GM23338 (cell line): ENCODE data around the gene CEP89. TPM values are rescaled to one million over a fixed set of nuclear protein-coding genes. Genes with fewer than 3 reads are reported as not detected.

ENCODE experiments used
- ATAC-seq: fragments of 200-7000 bp; cut with Tn5 transposase; 3 replicates; pipeline ENCODE4 v1.9.1; 2020
- DNase-seq: peaks from one replicate; pipeline ENCODE4 v3.0.0-alpha.2; 2015; ENCODE audit warnings: low spot score
- H2AFZ ChIP-seq: fragments of 200-600 bp; sonication (generic); 2 replicates; pipeline ENCODE4 v1.8.0; 2016; ENCODE audit warnings: antibody characterized with exemption, mild to moderate bottlenecking, moderate library complexity
- H3F3A ChIP-seq: fragments of 200-600 bp; sonication (generic); replicated peaks from 2 replicates; pipeline ENCODE4 v1.8.0; 2017; ENCODE audit warnings: antibody characterized with exemption, mixed run types, low read depth
- H3K27ac ChIP-seq: fragments of 200-600 bp; sonication (generic); 2 replicates; pipeline ENCODE4 v1.6.1; 2016; ENCODE audit warnings: low read depth
- H3K27me3 ChIP-seq: fragments of 200-600 bp; sonication (generic); 2 replicates; pipeline ENCODE4 v1.8.0; 2016; ENCODE audit warnings: mild to moderate bottlenecking, mixed run types, moderate library complexity; ENCODE audit not compliant: insufficient read depth
- H3K36me3 ChIP-seq: fragments of 200-600 bp; sonication (generic); 2 replicates; pipeline ENCODE4 v1.8.0; 2016; ENCODE audit warnings: mild to moderate bottlenecking; ENCODE audit not compliant: insufficient read depth
- H3K4me1 ChIP-seq: fragments of 200-600 bp; sonication (generic); 2 replicates; pipeline ENCODE4 v1.8.0; 2016; ENCODE audit warnings: mild to moderate bottlenecking, moderate library complexity; ENCODE audit not compliant: insufficient read depth
- H3K4me2 ChIP-seq: fragments of 200-600 bp; sonication (generic); 2 replicates; pipeline ENCODE4 v1.7.1; 2017; ENCODE audit warnings: mixed run types
- H3K4me3 ChIP-seq: fragments of 200-600 bp; sonication (generic); 2 replicates; pipeline ENCODE4 v1.6.1; 2016; ENCODE audit warnings: mixed run types
- H3K79me2 ChIP-seq: fragments of 200-600 bp; sonication (generic); replicated peaks from 2 replicates; pipeline ENCODE4 v1.8.0; 2017; ENCODE audit warnings: mild to moderate bottlenecking; ENCODE audit not compliant: insufficient read depth
- H3K9me2 ChIP-seq: fragments of 200-600 bp; sonication (generic); 2 replicates; pipeline ENCODE4 v1.8.0; 2017; ENCODE audit not compliant: insufficient read depth
- H4K20me1 ChIP-seq: fragments of 200-600 bp; sonication (generic); replicated peaks from 2 replicates; pipeline ENCODE4 v1.8.0; 2017; ENCODE audit warnings: mild to moderate bottlenecking; ENCODE audit not compliant: insufficient read depth
- H3K27ac Mint-ChIP-seq: 2 replicates; pipeline ENCODE4 v1.8.0; 2020; ENCODE audit warnings: inconsistent platforms, mild to moderate bottlenecking, moderate library complexity, mixed read lengths
- H3K27me3 Mint-ChIP-seq: 3 replicates; pipeline ENCODE4 v1.8.0; 2022; ENCODE audit warnings: low read depth, mild to moderate bottlenecking, moderate library complexity, mixed read lengths, inconsistent platforms; ENCODE audit not compliant: insufficient read depth, poor library complexity
- H3K36me3 Mint-ChIP-seq: 3 replicates; pipeline ENCODE4 v1.8.0; 2021; ENCODE audit warnings: low read depth, mild to moderate bottlenecking, inconsistent platforms, moderate library complexity, mixed read lengths
- H3K4me1 Mint-ChIP-seq: 3 replicates; pipeline ENCODE4 v1.8.0; 2020; ENCODE audit warnings: mild to moderate bottlenecking, inconsistent platforms, mixed read lengths
- H3K4me3 Mint-ChIP-seq: 3 replicates; pipeline ENCODE4 v1.8.0; 2021; ENCODE audit warnings: moderate library complexity, mild to moderate bottlenecking, inconsistent platforms, mixed read lengths
- H3K9me3 Mint-ChIP-seq: 3 replicates; pipeline ENCODE4 v1.8.0; 2020; ENCODE audit warnings: moderate library complexity, mild to moderate bottlenecking, inconsistent platforms, mixed read lengths
- ETS1 ChIP-seq: IDR thresholded peaks from 2 replicates; pipeline ENCODE4 v1.6.1; 2016; ENCODE audit warnings: antibody characterized with exemption
- EZH2phosphoT487 ChIP-seq: fragments of 200-600 bp; sonication (generic); IDR thresholded peaks from one replicate; pipeline ENCODE4 v1.8.1; 2018; ENCODE audit warnings: antibody characterized with exemption; ENCODE audit not compliant: unreplicated experiment
- JUNB ChIP-seq: IDR thresholded peaks from one replicate; pipeline ENCODE4 v1.6.1; 2016; ENCODE audit warnings: antibody characterized with exemption; ENCODE audit not compliant: unreplicated experiment
- NANOG ChIP-seq: IDR thresholded peaks from 2 replicates; pipeline ENCODE4 v1.6.1; 2016; ENCODE audit warnings: antibody characterized with exemption, borderline replicate concordance
- POLR2AphosphoS5 ChIP-seq: IDR thresholded peaks from 2 replicates; pipeline ENCODE4 v1.6.1; 2016; ENCODE audit warnings: antibody characterized with exemption, low read depth
- REST ChIP-seq: IDR thresholded peaks from one replicate; pipeline ENCODE4 v1.6.1; 2018; ENCODE audit warnings: antibody characterized with exemption; ENCODE audit not compliant: unreplicated experiment
- STAT1 ChIP-seq: IDR thresholded peaks from one replicate; pipeline ENCODE4 v1.6.1; 2016; ENCODE audit warnings: antibody characterized with exemption; ENCODE audit not compliant: unreplicated experiment
- ZNF114 ChIP-seq: fragments of 250-450 bp; sonication (Bioruptor Pico); IDR thresholded peaks from 2 replicates; pipeline ENCODE4 v1.5.0; 2020; ENCODE audit warnings: mild to moderate bottlenecking, moderate library complexity
- ZNF331 ChIP-seq: fragments of 250-450 bp; sonication (Bioruptor Pico); IDR thresholded peaks from 2 replicates; pipeline ENCODE4 v1.5.0; 2020; ENCODE audit warnings: low read depth, mild to moderate bottlenecking, moderate library complexity
- ZNF462 ChIP-seq: fragments of 250-450 bp; sonication (Bioruptor Pico); IDR thresholded peaks from 2 replicates; pipeline ENCODE4 v1.5.0; 2020; ENCODE audit warnings: mild to moderate bottlenecking, moderate library complexity
- polyA plus RNA-seq: library from polyadenylated mRNA; unstranded; fragments of >200 nt; fragmentation: Nextera tagmentation; extraction: Ambion mirVana; gene quantifications from 2 replicates; pipeline ENCODE4 v1.2.1, GENCODE V29; 2016
- total RNA-seq: library from RNA; depleted of rRNA; stranded (reverse); fragments of >200 nt; shearing (Covaris generic); gene quantifications from 2 replicates; pipeline ENCODE4 v1.2.3, GENCODE V29; 2014

CEP89 gene
- total and polyA plus RNA-seq, 2 experiments from 2014 or later = 13.4 to 17.5 TPM

GRCh38 chr19:32831611-32832010, 140.1 kb downstream of the CEP89 start:
- H3K27ac Mint-ChIP-seq = no peak overlapping the region
- Histone ChIP-seq H3K4me2 (no peak overlapping the region), H4K20me1 (no peaks in the 10 kb centered on the region), H3K27ac (no peak overlapping the region), H3K27me3 (no peaks in the 10 kb centered on the region), H3K36me3 (no peaks in the 10 kb centered on the region), H3K79me2 (no peaks in the 10 kb centered on the region), H2AFZ (no peak overlapping the region), H3K9me2 (no peaks in the 10 kb centered on the region), H3K4me3 (no peak overlapping the region), H3K4me1 (0 out of 2 replicates have a peak, but pooled peaks cover 6% of the 10 kb centered on the region), H3F3A (no peaks in the 10 kb centered on the region)
- H3K27me3 Mint-ChIP-seq = peaks cover 2% of the 10 kb centered on the region
- no peak for DNase-seq
- H3K4me1 Mint-ChIP-seq = peaks cover 11% of the 10 kb centered on the region
- H3K9me3 Mint-ChIP-seq = no peaks in the 10 kb centered on the region
- no peak for ATAC-seq
- TF ChIP-seq POLR2AphosphoS5 (no peak), ZNF331 (no peak), REST (no peak), ZNF462 (no peak), ZNF114 (CRISPR knock-in tag) (no peak), STAT1 (no peak), NANOG (no peak), ETS1 (no peak), EZH2phosphoT487 (no peak), JUNB (no peak)
- no peak overlapping the region for H3K4me3 Mint-ChIP-seq
- no peaks in the 10 kb centered on the region for H3K36me3 Mint-ChIP-seq
